H9 (cell line): ENCODE measurements around the gene GNA15. TPM values are rescaled to one million over a fixed set of nuclear protein-coding genes. Genes with fewer than 3 reads are reported as not detected.

ENCODE experiments used
- DNase-seq: peaks from one replicate; pipeline ENCODE4 v3.0.0-alpha.2; 2017
- H2AFZ ChIP-seq: one replicate; pipeline ENCODE4 v1.6.1; 2013; ENCODE audit warnings: mild to moderate bottlenecking, low read length, control low read depth, moderate library complexity
- H2AK5ac ChIP-seq: 2 replicates; pipeline ENCODE4 v1.6.1; 2013; ENCODE audit warnings: low read length, control low read depth, mixed read lengths; ENCODE audit not compliant: insufficient read length
- H2BK120ac ChIP-seq: one replicate; pipeline ENCODE4 v1.6.1; 2013; ENCODE audit warnings: low read depth, mild to moderate bottlenecking, low read length, control low read depth, inconsistent platforms; ENCODE audit not compliant: poor library complexity, severe bottlenecking
- H2BK12ac ChIP-seq: 2 replicates; pipeline ENCODE4 v1.6.1; 2013; ENCODE audit warnings: low read length, control low read depth, mixed read lengths, low read depth; ENCODE audit not compliant: insufficient read length
- H2BK15ac ChIP-seq: 2 replicates; pipeline ENCODE4 v1.6.1; 2013; ENCODE audit warnings: low read depth, low read length, control low read depth
- H2BK20ac ChIP-seq: one replicate; pipeline ENCODE4 v1.6.1; 2013; ENCODE audit warnings: low read depth, mild to moderate bottlenecking, low read length, control low read depth, inconsistent platforms; ENCODE audit not compliant: poor library complexity, severe bottlenecking
- H2BK5ac ChIP-seq: 2 replicates; pipeline ENCODE4 v1.6.1; 2013; ENCODE audit warnings: low read length, control low read depth, mixed read lengths; ENCODE audit not compliant: insufficient read length
- H3K14ac ChIP-seq: 2 replicates; pipeline ENCODE4 v1.6.1; 2013; ENCODE audit warnings: low read length, control low read depth; ENCODE audit not compliant: insufficient read depth
- H3K18ac ChIP-seq: 2 replicates; pipeline ENCODE4 v1.6.1; 2013; ENCODE audit warnings: low read depth, mild to moderate bottlenecking, mixed read lengths, low read length, control low read depth; ENCODE audit not compliant: insufficient read length
- H3K23ac ChIP-seq: 2 replicates; pipeline ENCODE4 v1.6.1; 2013; ENCODE audit warnings: low read length, control low read depth, mixed read lengths, low read depth; ENCODE audit not compliant: insufficient read length
- H3K23me2 ChIP-seq: 2 replicates; pipeline ENCODE4 v1.6.1; 2013; ENCODE audit warnings: low read depth, mild to moderate bottlenecking, mixed read lengths, low read length, control low read depth; ENCODE audit not compliant: insufficient read length, poor library complexity, severe bottlenecking
- H3K27ac ChIP-seq: 2 replicates; pipeline ENCODE4 v1.5.1; 2013; ENCODE audit warnings: low read length, control low read depth, mixed read lengths, low read depth; ENCODE audit not compliant: insufficient read length
- H3K27me3 ChIP-seq: 2 replicates; pipeline ENCODE4 v1.6.1; 2013; ENCODE audit warnings: low read length, control low read depth, inconsistent platforms; ENCODE audit not compliant: insufficient read depth
- H3K4ac ChIP-seq: 2 replicates; pipeline ENCODE4 v1.6.1; 2013; ENCODE audit warnings: low read depth, mild to moderate bottlenecking, control low read depth, inconsistent platforms, low read length, moderate library complexity
- H3K4me1 ChIP-seq: 2 replicates; pipeline ENCODE4 v1.6.1; 2013; ENCODE audit warnings: low read length, control low read depth, inconsistent platforms; ENCODE audit not compliant: insufficient read depth
- H3K4me2 ChIP-seq: 2 replicates; pipeline ENCODE4 v1.6.1; 2013; ENCODE audit warnings: low read length, control low read depth, mixed read lengths; ENCODE audit not compliant: insufficient read length, insufficient read depth
- H3K56ac ChIP-seq: 2 replicates; pipeline ENCODE4 v1.6.1; 2013; ENCODE audit warnings: low read depth, mild to moderate bottlenecking, mixed read lengths, low read length, control low read depth; ENCODE audit not compliant: insufficient read length
- H3K79me1 ChIP-seq: 2 replicates; pipeline ENCODE4 v1.6.1; 2013; ENCODE audit warnings: low read depth, mild to moderate bottlenecking, moderate library complexity, low read length, control low read depth, inconsistent platforms; ENCODE audit not compliant: insufficient read depth, poor library complexity, severe bottlenecking
- H3K79me2 ChIP-seq: 2 replicates; pipeline ENCODE4 v1.6.1; 2013; ENCODE audit warnings: low read length, control low read depth, inconsistent platforms; ENCODE audit not compliant: insufficient read depth
- H3K9ac ChIP-seq: 2 replicates; pipeline ENCODE4 v1.6.1; 2013; ENCODE audit warnings: low read length, control low read depth, mixed read lengths; ENCODE audit not compliant: insufficient read length; ENCODE audit errors: extremely low read depth
- H3K9me3 ChIP-seq: one replicate; pipeline ENCODE4 v1.6.1; 2013; ENCODE audit warnings: low read depth, low read length, inconsistent platforms; ENCODE audit not compliant: control insufficient read depth
- H3T11ph ChIP-seq: one replicate; pipeline ENCODE4 v1.6.1; 2013; ENCODE audit warnings: mild to moderate bottlenecking, low read length, control low read depth, inconsistent platforms
- H4K20me1 ChIP-seq: one replicate; pipeline ENCODE4 v1.6.1; 2013; ENCODE audit not compliant: control insufficient read depth, insufficient read length, insufficient read depth
- H4K5ac ChIP-seq: 2 replicates; pipeline ENCODE4 v1.6.1; 2013; ENCODE audit warnings: low read depth, mild to moderate bottlenecking, mixed read lengths, low read length, control low read depth; ENCODE audit not compliant: insufficient read length
- H4K8ac ChIP-seq: replicated peaks from 2 replicates; pipeline ENCODE4 v1.6.1; 2013; ENCODE audit warnings: low read length, control low read depth, mixed read lengths, low read depth; ENCODE audit not compliant: insufficient read length
- H4K91ac ChIP-seq: 2 replicates; pipeline ENCODE4 v1.6.1; 2013; ENCODE audit warnings: low read depth, mild to moderate bottlenecking, moderate library complexity, mixed read lengths, low read length, control low read depth; ENCODE audit not compliant: insufficient read length
- H3K27ac Mint-ChIP-seq, 3 experiments: 2 replicates in 2 of 3; 3 replicates in 1 of 3; pipeline ENCODE4 v1.8.0; 2020 to 2021; ENCODE audit warnings: mixed read lengths in 3 of 3, mild to moderate bottlenecking in 1 of 3, moderate library complexity in 1 of 3
- H3K27me3 Mint-ChIP-seq: 2 replicates; pipeline ENCODE4 v1.8.0; 2021; ENCODE audit warnings: low read depth, mild to moderate bottlenecking, moderate library complexity, mixed read lengths
- H3K36me3 Mint-ChIP-seq, 3 experiments: 2 replicates in 2 of 3; 3 replicates in 1 of 3; pipeline ENCODE4 v1.8.0; 2020 to 2021; ENCODE audit warnings: low read depth in 3 of 3, mixed read lengths in 3 of 3; ENCODE audit not compliant: insufficient read depth in 1 of 3
- H3K4me1 Mint-ChIP-seq, 2 experiments: 2 replicates each; pipeline ENCODE4 v1.8.0; 2020; ENCODE audit warnings: mixed read lengths in 2 of 2
- H3K4me3 Mint-ChIP-seq, 2 experiments: 2 replicates in 1 of 2; 3 replicates in 1 of 2; pipeline ENCODE4 v1.8.0; 2020 to 2021; ENCODE audit warnings: mild to moderate bottlenecking in 2 of 2, mixed read lengths in 2 of 2, moderate library complexity in 1 of 2
- H3K9me3 Mint-ChIP-seq, 2 experiments: 2 replicates in 1 of 2; 3 replicates in 1 of 2; pipeline ENCODE4 v1.8.0; 2020; ENCODE audit warnings: mild to moderate bottlenecking in 2 of 2, mixed read lengths in 2 of 2, moderate library complexity in 1 of 2
- CTCF ChIP-seq: fragments of 200-600 bp; sonication (generic); conservative IDR thresholded peaks from 3 replicates; pipeline ENCODE4 v1.8.0; 2021; ENCODE audit warnings: antibody characterized with exemption, mild to moderate bottlenecking
- WGBS: extraction: QIAGEN DNeasy Blood & Tissue Kit; methylation state at CpG from one replicate; pipeline ENCODE4 v1.1.7; 2013; ENCODE audit warnings: missing lambda C conversion rate, low lambda C conversion rate, mixed read lengths; ENCODE audit not compliant: insufficient read length; ENCODE audit errors: extremely low coverage; 5-methylcytosine and 5-hydroxymethylcytosine counted together
- total RNA-seq: library from RNA; stranded (reverse); gene quantifications from 2 replicates; pipeline ENCODE4 v1.2.1, GENCODE V29; 2021

Gene GNA15
- total RNA-seq, 1 experiment from 2014 or later: not detected

- Histone ChIP-seq H4K5ac (no peak overlapping the region), H3K9ac (no peak overlapping the region), H3K4me2 (no peak overlapping the region), H2BK15ac (no peak overlapping the region), H3K9me3 (no peaks in the 10 kb centered on the region), H2BK20ac (no peak overlapping the region), H3K27ac (no peak overlapping the region), H3K4ac (no peak overlapping the region), H2AK5ac (no peak overlapping the region), H3K27me3 (no peaks in the 10 kb centered on the region), H4K20me1 (no peaks in the 10 kb centered on the region), H2AFZ (no peak overlapping the region), H3K14ac (no peak overlapping the region), H2BK12ac (no peak overlapping the region), H3T11ph (no peak overlapping the region), H4K91ac (no peak overlapping the region), H4K8ac (no peak overlapping the region), H3K23ac (no peak overlapping the region), H3K79me2 (no peaks in the 10 kb centered on the region; the same call in 1 of the 2 replicates), H2BK120ac (no peak overlapping the region), H3K4me1 (no peaks in the 10 kb centered on the region), H3K56ac (no peak overlapping the region), H3K23me2 (no peaks in the 10 kb centered on the region), H2BK5ac (no peak overlapping the region), H3K18ac (no peak overlapping the region), H3K79me1 (peaks cover 4% of the 10 kb centered on the region)
- Mint-ChIP-seq H3K4me3 (no peak overlapping the region), H3K27ac (no peak overlapping the region), H3K27me3 (no peaks in the 10 kb centered on the region), H3K36me3 (peaks cover 5 to 26% (median 24%) of the 10 kb centered on the region in 3 experiments; a peak in 6 of 7 replicates), H3K4me1 (no peaks in the 10 kb centered on the region), H3K9me3 (no peaks in the 10 kb centered on the region)
- no peak for DNase-seq
- no CpG with 5 or more reads among the region's 42 CpGs for WGBS
- no peak for TF ChIP-seq CTCF
These were observed 60.5 kb downstream of the GNA15 start for GRCh38 chr19:3196064-3196932.
